GM10266 (cell line): ENCODE measurements around the gene PGBD5.

Experiments
- DNase-seq: peaks from one replicate; pipeline ENCODE4 v3.0.0; 2012; ENCODE audit errors: extremely low spot score
- TF ChIP-seq, protein P1 (sequence below): IDR thresholded peaks from 2 replicates; pipeline ENCODE4 v1.5.1; 2012; ENCODE audit warnings: mild to moderate bottlenecking, low read depth; ENCODE audit not compliant: control insufficient read depth, insufficient read depth; ENCODE audit errors: missing control alignments

PGBD5 gene

DNA sequence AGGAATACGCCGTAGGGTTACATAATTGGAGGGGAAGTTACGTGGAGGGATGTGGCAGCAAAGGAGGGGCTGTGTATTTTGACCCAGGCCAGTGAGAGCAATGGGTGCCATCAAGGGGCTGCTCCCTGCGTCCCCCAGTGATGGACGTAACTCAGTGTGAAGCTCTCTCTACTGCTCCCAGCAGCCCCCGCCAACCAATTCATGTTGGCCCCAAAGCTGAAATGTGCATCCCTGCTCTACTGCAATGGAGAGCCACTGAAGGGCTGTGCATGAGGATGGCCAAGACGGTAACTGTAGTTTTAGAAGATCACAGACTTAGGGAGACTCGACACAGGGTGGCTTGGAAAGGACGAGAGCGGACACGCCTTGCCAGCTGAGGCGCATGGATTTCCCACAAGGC is 38.3 kb downstream of the PGBD5 start:
- TF ChIP-seq, protein P1, sequence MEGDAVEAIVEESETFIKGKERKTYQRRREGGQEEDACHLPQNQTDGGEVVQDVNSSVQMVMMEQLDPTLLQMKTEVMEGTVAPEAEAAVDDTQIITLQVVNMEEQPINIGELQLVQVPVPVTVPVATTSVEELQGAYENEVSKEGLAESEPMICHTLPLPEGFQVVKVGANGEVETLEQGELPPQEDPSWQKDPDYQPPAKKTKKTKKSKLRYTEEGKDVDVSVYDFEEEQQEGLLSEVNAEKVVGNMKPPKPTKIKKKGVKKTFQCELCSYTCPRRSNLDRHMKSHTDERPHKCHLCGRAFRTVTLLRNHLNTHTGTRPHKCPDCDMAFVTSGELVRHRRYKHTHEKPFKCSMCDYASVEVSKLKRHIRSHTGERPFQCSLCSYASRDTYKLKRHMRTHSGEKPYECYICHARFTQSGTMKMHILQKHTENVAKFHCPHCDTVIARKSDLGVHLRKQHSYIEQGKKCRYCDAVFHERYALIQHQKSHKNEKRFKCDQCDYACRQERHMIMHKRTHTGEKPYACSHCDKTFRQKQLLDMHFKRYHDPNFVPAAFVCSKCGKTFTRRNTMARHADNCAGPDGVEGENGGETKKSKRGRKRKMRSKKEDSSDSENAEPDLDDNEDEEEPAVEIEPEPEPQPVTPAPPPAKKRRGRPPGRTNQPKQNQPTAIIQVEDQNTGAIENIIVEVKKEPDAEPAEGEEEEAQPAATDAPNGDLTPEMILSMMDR: no peak
- DNase-seq: no peak

DNA sequence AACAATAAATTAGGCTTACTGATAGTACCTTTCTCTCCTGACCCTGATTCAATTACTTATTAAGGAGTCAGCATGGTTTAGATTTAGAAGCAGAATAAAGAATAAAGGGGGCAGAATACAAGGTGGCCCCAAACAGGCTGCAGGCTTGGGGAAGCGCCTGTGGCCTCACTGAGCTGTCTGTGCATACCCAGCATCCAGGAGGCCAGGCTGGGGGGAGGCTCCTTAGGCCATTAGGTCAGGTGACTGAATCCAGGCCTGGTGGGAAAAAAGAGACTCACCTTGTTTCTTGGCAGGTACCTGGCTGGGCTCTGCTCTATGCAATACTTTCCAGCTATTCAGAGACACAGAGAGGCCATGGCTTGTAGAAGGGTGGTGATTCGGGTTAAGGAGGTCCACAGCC is 38.8 kb downstream of the PGBD5 start:
- TF ChIP-seq, protein P1: no peak
- DNase-seq: no peak

DNA sequence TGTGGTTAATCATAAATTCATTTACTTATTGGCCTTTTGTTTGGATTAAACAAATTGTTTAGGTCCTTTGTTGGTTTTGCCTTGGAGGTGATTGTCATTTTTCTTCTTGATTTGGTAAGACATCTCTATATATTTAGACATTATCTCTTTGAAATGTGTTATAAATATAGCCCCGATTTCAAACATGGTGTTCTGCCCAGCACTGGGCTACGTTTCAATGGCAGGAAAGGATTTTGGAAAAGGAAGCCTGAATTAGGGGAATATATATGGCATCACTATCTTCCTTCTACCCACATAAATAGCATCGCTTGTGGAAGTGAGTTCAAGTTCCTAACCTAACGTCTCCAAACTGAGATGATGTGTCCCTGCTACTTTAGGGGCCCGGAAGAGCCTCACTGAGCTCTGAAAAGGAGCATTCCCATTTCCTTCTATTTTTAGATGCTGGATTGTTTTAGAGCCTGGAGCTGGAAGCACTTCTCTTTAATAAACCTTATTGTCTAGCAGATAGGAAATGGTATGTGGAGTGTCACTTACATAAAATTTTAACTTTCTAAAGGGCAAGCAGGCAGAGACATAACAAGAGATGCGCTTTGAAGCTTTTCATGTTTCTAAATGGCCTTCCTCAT is 39.4 kb downstream of the PGBD5 start:
- DNase-seq: no peak
- TF ChIP-seq, protein P1: no peak

DNA sequence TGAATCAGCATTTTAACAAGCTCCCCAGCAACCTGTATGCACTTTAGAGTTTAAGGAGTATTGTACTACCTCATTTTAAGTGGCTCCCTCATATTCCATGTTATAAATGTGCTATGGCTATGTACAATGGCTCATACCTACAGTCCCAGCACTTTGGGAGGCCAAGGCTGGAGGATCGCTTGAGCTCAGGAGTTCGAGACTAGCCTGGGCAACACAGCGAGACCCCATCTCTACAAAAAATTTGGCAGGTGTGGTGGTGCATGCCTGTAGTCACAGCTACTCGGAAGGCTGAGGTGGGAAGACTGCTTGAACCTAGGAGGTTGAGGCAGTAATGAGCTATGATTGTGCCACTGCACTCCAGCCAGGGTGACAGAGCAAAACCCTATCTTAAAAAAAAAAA is 40.2 kb downstream of the PGBD5 start:
- no peak for DNase-seq
- TF ChIP-seq, protein P1: no peak

DNA sequence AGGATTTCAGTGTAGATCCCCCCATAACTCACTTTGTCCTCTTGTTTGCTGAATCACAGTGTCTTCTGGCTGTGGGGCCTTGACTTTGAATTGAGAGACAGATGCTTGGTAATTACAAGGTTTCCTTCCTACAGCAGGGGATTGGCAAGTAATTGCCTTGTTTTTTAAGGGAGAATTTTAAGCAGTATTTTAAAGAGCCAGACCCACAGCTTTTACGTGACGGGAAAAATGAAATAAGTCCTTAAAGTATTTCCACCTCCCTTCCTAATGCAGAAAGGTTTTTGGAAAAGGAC is 41.0 kb downstream of the PGBD5 start:
- DNase-seq: no peak
- TF ChIP-seq, protein P1: no peak

DNA sequence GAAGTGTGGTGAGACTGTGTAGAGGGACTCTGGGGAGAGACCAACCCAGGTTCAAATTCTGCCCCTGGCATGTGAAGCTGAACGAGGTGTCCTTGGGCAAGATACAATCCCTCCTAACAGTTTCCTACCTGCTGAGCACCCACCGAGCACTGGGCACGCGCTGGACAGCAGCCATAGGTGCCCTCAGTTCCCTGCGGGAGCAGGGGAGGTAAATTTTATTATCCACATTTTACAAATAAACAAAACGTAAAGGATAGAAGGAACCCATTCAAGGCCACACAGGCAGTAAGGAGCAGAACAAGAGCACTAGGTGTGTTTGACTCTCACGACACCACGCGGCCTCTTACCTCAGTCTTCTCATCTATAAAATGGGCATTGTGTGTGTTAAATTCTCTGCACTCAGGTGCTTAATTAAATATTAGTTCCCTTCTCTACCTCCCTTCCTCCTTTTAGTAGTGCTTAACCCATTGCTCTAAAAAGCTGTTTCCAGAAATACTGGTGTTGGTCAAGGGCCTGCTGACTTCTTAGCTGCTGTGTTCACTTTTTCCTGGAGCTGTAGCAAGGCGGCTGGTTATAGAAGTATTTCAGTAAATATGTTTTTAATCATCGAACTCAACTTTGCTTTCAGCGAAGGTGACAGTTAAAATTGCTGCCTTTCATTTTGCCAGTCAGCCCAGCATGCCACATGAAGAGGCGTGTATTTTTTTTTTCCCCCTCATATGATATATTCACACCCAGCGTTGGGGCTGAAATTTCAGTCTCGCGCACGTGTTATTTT is 41.6 kb downstream of the PGBD5 start:
- no peak for DNase-seq
- TF ChIP-seq, protein P1: no peak

DNA sequence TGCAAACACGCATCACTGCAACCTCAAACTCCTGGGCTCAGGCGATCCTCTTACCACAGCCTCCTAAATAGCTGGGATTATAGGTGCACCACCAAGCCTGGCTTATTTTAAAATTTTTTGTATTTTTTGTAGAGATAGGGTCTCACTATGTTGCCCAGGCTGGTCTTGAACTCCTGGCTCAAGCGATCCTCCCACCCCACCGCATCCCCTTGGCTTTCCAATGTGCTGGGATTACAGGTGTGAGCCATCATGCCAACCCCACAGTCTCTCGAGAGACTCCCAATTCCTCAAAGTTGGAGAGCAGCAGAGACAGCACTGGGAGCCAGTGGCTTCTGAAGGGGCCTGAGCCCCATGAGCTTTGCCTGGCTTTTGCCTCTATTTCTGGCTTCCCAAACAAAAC is 42.7 kb downstream of the PGBD5 start:
- TF ChIP-seq, protein P1: no peak
- DNase-seq: no peak
